OCI-LY7 (cell line): Measurements from ENCODE around the gene RGCC. TPM values are rescaled to one million over a fixed set of nuclear protein-coding genes. Genes with fewer than 3 reads are reported as not detected.

Source experiments
- BruUV-seq: library from RNA; stranded (reverse); fragments of 400-500 nt; replicated peaks from 2 replicates; lab custom pipeline; 2021; lab: Mats Ljungman, UMichigan
- CTCF ChIA-PET: fragments of 300-600 bp; sonication (Branson Sonifier 250); formaldehyde crosslinking; loops from one replicate; lab custom pipeline; 2022; ENCODE audit warnings: antibody characterized with exemption; ENCODE audit not compliant: unreplicated experiment; lab: Charles Lee
- POLR2A ChIA-PET: fragments of 300-600 bp; sonication (Branson Sonifier 250); formaldehyde crosslinking; loops from one replicate; lab custom pipeline; 2022; ENCODE audit warnings: antibody characterized with exemption; lab: Charles Lee
- DNase-seq: peaks from one replicate; pipeline ENCODE4 v3.0.0-alpha.2; 2015; ENCODE audit warnings: low spot score
- H2AFZ ChIP-seq: fragments of 200-600 bp; sonication (generic), shearing (Covaris generic); 2 replicates; pipeline ENCODE4 v1.6.1; 2014; ENCODE audit warnings: mild to moderate bottlenecking, antibody characterized with exemption, low read length, moderate library complexity
- H3K27ac ChIP-seq: fragments of 200-600 bp; sonication (generic); 2 replicates; pipeline ENCODE4 v1.5.1; 2014; ENCODE audit warnings: mixed run types, low read depth, mild to moderate bottlenecking, moderate library complexity, low read length, inconsistent platforms; ENCODE audit not compliant: poor library complexity, severe bottlenecking
- H3K36me3 ChIP-seq: fragments of 200-600 bp; sonication (generic); 2 replicates; pipeline ENCODE4 v1.6.1; 2014; ENCODE audit warnings: mild to moderate bottlenecking, antibody characterized with exemption, low read length, moderate library complexity, mixed read lengths; ENCODE audit not compliant: insufficient read depth
- H3K4me1 ChIP-seq: fragments of 200-600 bp; sonication (generic); 2 replicates; pipeline ENCODE4 v1.5.1; 2014; ENCODE audit warnings: mild to moderate bottlenecking, low read length; ENCODE audit not compliant: insufficient read depth, poor library complexity, severe bottlenecking
- H3K4me2 ChIP-seq: fragments of 200-600 bp; sonication (generic); 2 replicates; pipeline ENCODE4 v1.6.1; 2014; ENCODE audit warnings: mild to moderate bottlenecking, low read length
- H3K4me3 ChIP-seq: fragments of 200-600 bp; sonication (generic); 2 replicates; pipeline ENCODE4 v1.5.1; 2014; ENCODE audit warnings: mild to moderate bottlenecking, low read depth, low read length; ENCODE audit not compliant: poor library complexity, severe bottlenecking
- H3K79me2 ChIP-seq: fragments of 200-600 bp; sonication (generic); 2 replicates; pipeline ENCODE4 v1.6.1; 2016; ENCODE audit warnings: low read depth, mild to moderate bottlenecking, low read length, moderate library complexity, mixed read lengths; ENCODE audit not compliant: insufficient read depth
- H3K9me2 ChIP-seq: fragments of 200-600 bp; sonication (generic); 2 replicates; pipeline ENCODE4 v1.6.1; 2016; ENCODE audit warnings: mild to moderate bottlenecking, low read length, mixed read lengths; ENCODE audit not compliant: insufficient read depth
- H3K9me3 ChIP-seq: fragments of 200-600 bp; sonication (generic); 2 replicates; pipeline ENCODE4 v1.6.1; 2014; ENCODE audit warnings: mild to moderate bottlenecking, mixed run types, low read length, mixed read lengths
- H4K20me1 ChIP-seq: fragments of 200-600 bp; sonication (generic); 2 replicates; pipeline ENCODE4 v1.6.1; 2014; ENCODE audit warnings: mild to moderate bottlenecking, antibody characterized with exemption, low read length, moderate library complexity, mixed read lengths; ENCODE audit not compliant: insufficient read depth
- EZH2phosphoT487 ChIP-seq: fragments of 200-600 bp; sonication (generic); IDR thresholded peaks from 2 replicates; pipeline ENCODE4 v1.6.1; 2018; ENCODE audit warnings: low read depth, borderline replicate concordance, mild to moderate bottlenecking, mixed run types, antibody characterized with exemption, low read length, moderate library complexity, mixed read lengths
- intact Hi-C: fragments of 100-400 bp; cut with micrococcal nuclease; formaldehyde crosslinking; loops from one replicate; pipeline ENCODE4 v1.10.0; 2022; ENCODE audit not compliant: unreplicated experiment
- total RNA-seq, 2 experiments: library from RNA; depleted of rRNA in 1 of 2; stranded (reverse); fragments of >200 nt in 1 of 2; shearing (Covaris generic) in 1 of 2; gene quantifications; 2 replicates each; pipeline ENCODE4 v1.2.3, GENCODE V29; 2014 to 2022
- TF ChIP-seq, protein P1 (sequence below): fragments of 200-600 bp; sonication (generic); conservative IDR thresholded peaks from 2 replicates; pipeline ENCODE4 v1.5.1; 2014; ENCODE audit warnings: mild to moderate bottlenecking, antibody characterized with exemption, low read length, moderate library complexity, mixed read lengths

RGCC gene
- total RNA-seq, 2 experiments from 2014 or later: 101 to 274 TPM

DNA sequence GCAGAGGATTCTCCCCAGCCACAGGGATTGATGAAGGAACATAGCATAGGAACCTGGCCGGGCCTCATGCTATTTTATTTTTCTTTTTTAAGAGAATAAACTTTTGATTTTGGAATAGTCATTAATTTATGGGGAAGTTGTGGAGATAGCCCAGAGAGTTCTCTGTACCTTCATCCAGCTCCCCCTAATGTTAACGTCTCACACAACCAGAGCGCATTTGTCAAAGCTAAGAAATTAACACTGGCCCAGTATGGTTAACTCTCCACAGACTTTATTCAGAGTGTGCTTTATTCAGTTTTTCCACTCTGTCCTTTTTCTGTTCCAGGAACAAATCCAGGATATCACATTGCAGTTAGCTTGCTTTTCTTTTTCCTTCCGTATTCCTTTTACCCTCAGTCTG lies 59.4 kb downstream of the RGCC start:
- POLR2A ChIA-PET: no interaction called here
- Histone ChIP-seq H3K27ac (no peak overlapping the region), H3K9me2 (no peaks in the 10 kb centered on the region), H4K20me1 (no peaks in the 10 kb centered on the region), H3K4me1 (peaks cover 37% of the 10 kb centered on the region), H3K79me2 (no peaks in the 10 kb centered on the region), H2AFZ (no peak overlapping the region), H3K9me3 (no peaks in the 10 kb centered on the region), H3K4me3 (no peak overlapping the region), H3K4me2 (no peak overlapping the region), H3K36me3 (no peaks in the 10 kb centered on the region)
- DNase-seq: no peak
- no TSS peak for BruUV-seq
- TF ChIP-seq, protein P1, sequence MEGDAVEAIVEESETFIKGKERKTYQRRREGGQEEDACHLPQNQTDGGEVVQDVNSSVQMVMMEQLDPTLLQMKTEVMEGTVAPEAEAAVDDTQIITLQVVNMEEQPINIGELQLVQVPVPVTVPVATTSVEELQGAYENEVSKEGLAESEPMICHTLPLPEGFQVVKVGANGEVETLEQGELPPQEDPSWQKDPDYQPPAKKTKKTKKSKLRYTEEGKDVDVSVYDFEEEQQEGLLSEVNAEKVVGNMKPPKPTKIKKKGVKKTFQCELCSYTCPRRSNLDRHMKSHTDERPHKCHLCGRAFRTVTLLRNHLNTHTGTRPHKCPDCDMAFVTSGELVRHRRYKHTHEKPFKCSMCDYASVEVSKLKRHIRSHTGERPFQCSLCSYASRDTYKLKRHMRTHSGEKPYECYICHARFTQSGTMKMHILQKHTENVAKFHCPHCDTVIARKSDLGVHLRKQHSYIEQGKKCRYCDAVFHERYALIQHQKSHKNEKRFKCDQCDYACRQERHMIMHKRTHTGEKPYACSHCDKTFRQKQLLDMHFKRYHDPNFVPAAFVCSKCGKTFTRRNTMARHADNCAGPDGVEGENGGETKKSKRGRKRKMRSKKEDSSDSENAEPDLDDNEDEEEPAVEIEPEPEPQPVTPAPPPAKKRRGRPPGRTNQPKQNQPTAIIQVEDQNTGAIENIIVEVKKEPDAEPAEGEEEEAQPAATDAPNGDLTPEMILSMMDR: no peak
- TF ChIP-seq EZH2phosphoT487: no peak
- CTCF ChIA-PET: no interaction called here
- intact Hi-C loops: no loop called here

- H3K4me2 ChIP-seq: no peak overlapping the region
- no TSS peak for BruUV-seq
- TF ChIP-seq EZH2phosphoT487: no peak
- TF ChIP-seq, protein P1: no peak
- intact Hi-C loops: no loop called here
- H3K4me1 ChIP-seq: peaks cover 19% of the 10 kb centered on the region
- peaks cover 14% of the 10 kb centered on the region; the same call in 1 of the 2 replicates for H3K9me3 ChIP-seq
- H3K79me2 ChIP-seq: no peaks in the 10 kb centered on the region
- peak overlapping the region; percentile 40; the same call in 1 of the 2 replicates for H2AFZ ChIP-seq
- no peaks in the 10 kb centered on the region for H3K9me2 ChIP-seq
- no peak overlapping the region for H3K27ac ChIP-seq
- ChIA-PET CTCF (no interaction called here), POLR2A (interaction anchor here (0.6 to 1.0 kb wide), 4 partner anchors 12 to 132 kb away, joined by 3 read pairs; no protein-coding TSS in a partner anchor)
- H4K20me1 ChIP-seq: no peaks in the 10 kb centered on the region
- no peaks in the 10 kb centered on the region; the same call in 1 of the 2 replicates for H3K36me3 ChIP-seq
- DNase-seq: no peak
- no peak overlapping the region for H3K4me3 ChIP-seq
These were observed 62.8 kb downstream of the RGCC start for GRCh38 chr13:41520016-41520659.

Other genes with a start within 250 kb of the RGCC start
- 22.1 and 24.9 TPM in 2 replicates for gene MTRF1, start 194.0 kb upstream of the RGCC start, total RNA-seq (2014; rRNA removed; shearing (Covaris generic))
- gene MTRF1, start 194.0 kb upstream of the RGCC start, total RNA-seq (2022): 25.3 and 31.3 TPM in 2 replicates
- 22.1 and 22.4 TPM in 2 replicates for gene NAA16, start 146.3 kb upstream of the RGCC start, total RNA-seq (2014; rRNA removed; shearing (Covaris generic))
- gene NAA16, start 146.3 kb upstream of the RGCC start, total RNA-seq (2022): 44.1 and 45.9 TPM in 2 replicates